ENCODE results near the gene VEZF1. TPM values are rescaled to one million over a fixed set of nuclear protein-coding genes. Genes with fewer than 3 reads are reported as not detected.

The VEZF1 gene
- total and polyA plus RNA-seq, 5 experiments from 2014 or later = 41.1 to 92.8 (median 48.9) TPM

DNA sequence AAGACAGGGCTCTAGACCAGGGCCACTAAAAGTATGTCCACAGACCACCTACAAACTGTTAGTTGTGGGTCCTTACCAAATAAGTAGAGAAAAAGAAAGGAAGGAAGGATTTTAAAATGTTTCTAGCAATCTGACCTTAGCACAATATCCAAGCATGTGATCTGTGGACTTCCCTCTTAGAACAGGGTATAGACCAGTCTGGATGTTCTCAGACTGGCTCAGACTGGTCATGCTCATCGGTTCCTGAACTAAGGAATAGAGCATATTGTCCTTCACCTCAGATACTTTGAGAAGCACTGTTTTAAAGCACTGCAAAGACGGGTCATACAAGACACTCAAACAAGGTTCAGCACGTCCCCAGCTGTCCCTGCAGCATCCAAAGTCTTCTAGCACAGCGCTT, 58.7 kb downstream of the VEZF1 start:
- no peak overlapping the region for H3K4me3 Mint-ChIP-seq
- H3K36me3 Mint-ChIP-seq = no peaks in the 10 kb centered on the region
- H3K27me3 Mint-ChIP-seq = peaks cover 2 to 27% (median 7%) of the 10 kb centered on the region in 5 donors
- H3K4me1 Mint-ChIP-seq = peaks cover 0 to 2% (median under 1%) of the 10 kb centered on the region in 4 donors
- ATAC-seq (no peak), DNase-seq (no peak)
- no peak overlapping the region for H3K27ac Mint-ChIP-seq
- no peaks in the 10 kb centered on the region for H3K9me3 Mint-ChIP-seq
- POLR2A ChIA-PET = no interaction called here

DNA sequence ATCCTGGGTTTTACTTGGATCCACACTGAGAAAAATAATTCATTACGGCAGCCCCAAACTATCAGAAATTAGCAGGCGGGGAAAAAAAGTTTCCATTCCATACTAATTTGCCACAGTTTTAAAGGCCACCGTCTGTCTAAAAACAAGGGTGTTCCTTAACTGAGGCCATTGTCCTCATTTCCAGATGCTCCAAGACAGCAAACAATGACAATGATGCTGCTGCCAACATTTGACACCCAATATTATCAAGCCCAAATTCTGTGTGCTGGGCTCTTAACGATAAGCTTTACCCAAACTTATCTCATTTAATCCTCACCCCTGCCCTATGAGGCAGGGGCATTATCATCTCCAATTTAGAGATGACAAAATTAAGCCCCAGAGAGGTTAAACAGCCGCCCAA, 59.1 kb downstream of the VEZF1 start:
- Mint-ChIP-seq H3K36me3 (no peaks in the 10 kb centered on the region), H3K27me3 (peaks cover 2 to 27% (median 7%) of the 10 kb centered on the region in 5 donors), H3K9me3 (no peaks in the 10 kb centered on the region), H3K27ac (no peak overlapping the region), H3K4me3 (no peak overlapping the region), H3K4me1 (peaks cover 0 to 3% (median under 1%) of the 10 kb centered on the region in 4 donors)
- POLR2A ChIA-PET = no interaction called here
- ATAC-seq (no peak), DNase-seq (no peak)

GRCh38 chr17:57927048-57927723, 60.9 kb downstream of the VEZF1 start:
- ATAC-seq (no peak), DNase-seq (no peak)
- Mint-ChIP-seq H3K4me1 (peaks cover 0 to 8% (median under 1%) of the 10 kb centered on the region in 4 donors), H3K4me3 (no peak overlapping the region), H3K36me3 (no peaks in the 10 kb centered on the region), H3K9me3 (no peaks in the 10 kb centered on the region), H3K27me3 (peaks cover 2 to 27% (median 7%) of the 10 kb centered on the region in 5 donors), H3K27ac (peak overlapping the region in 1 of 10 donors; percentile 48)
- POLR2A ChIA-PET = no interaction called here

GRCh38 chr17:57926723-57927047, 61.4 kb downstream of the VEZF1 start:
- POLR2A ChIA-PET = no interaction called here
- Mint-ChIP-seq H3K27me3 (peaks cover 2 to 27% (median 7%) of the 10 kb centered on the region in 5 donors), H3K4me3 (no peak overlapping the region), H3K9me3 (no peaks in the 10 kb centered on the region), H3K36me3 (no peaks in the 10 kb centered on the region), H3K4me1 (peaks cover 0 to 8% (median under 1%) of the 10 kb centered on the region in 4 donors), H3K27ac (no peak overlapping the region)
- DNase-seq (no peak), ATAC-seq (no peak)

DNA sequence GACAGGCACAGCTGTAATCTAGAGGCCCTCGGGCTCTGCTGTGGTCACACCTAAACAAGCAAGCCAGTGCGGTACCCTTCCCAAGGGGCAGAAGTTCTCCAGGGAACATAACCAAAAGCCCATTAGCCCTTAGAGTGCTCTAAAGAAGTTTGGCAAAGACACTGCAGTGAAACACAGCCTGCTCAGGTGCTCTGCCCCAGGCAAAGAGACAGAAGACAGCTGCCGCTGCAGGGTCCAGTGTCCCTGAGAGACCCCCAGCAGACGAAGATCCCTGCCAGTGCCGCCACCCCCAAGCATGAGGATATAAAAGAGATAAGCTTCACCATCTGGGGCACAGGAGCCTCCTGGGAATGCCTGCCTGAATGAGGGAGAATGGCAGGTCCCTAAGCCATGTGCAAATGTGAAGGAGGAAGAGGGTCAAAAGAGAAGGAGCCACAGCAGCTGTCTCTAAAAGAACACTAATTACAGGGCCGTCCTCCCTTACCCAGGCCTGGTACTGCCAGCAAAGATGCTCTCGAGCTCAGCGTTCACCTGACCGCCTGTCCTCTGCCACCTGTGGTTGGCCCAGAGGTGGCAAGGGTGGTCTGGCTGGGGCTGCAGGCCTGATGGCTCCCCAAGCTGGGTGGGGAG, 62.6 kb downstream of the VEZF1 start:
- H3K9me3 Mint-ChIP-seq = no peaks in the 10 kb centered on the region
- no peak overlapping the region for H3K4me3 Mint-ChIP-seq

GRCh38 chr17:57924677-57925076, 63.4 kb downstream of the VEZF1 start:
- H3K27me3 Mint-ChIP-seq = peaks cover 5 to 27% (median 7%) of the 10 kb centered on the region in 5 donors
- no peak overlapping the region for H3K4me3 Mint-ChIP-seq
- H3K36me3 Mint-ChIP-seq = no peaks in the 10 kb centered on the region
- no peaks in the 10 kb centered on the region for H3K9me3 Mint-ChIP-seq
- DNase-seq = no peak
- POLR2A ChIA-PET = no interaction called here
- no peak for ATAC-seq
- H3K27ac Mint-ChIP-seq = no peak overlapping the region
- H3K4me1 Mint-ChIP-seq = peaks cover 0 to 8% (median under 1%) of the 10 kb centered on the region in 4 donors

More for the DNA sequence above, 62.6 kb downstream of the VEZF1 start:
- H3K36me3 Mint-ChIP-seq = no peaks in the 10 kb centered on the region
- ATAC-seq (no peak), DNase-seq (no peak)
- H3K27me3 Mint-ChIP-seq = peaks cover 5 to 27% (median 7%) of the 10 kb centered on the region in 5 donors
- H3K4me1 Mint-ChIP-seq = peaks cover 0 to 8% (median under 1%) of the 10 kb centered on the region in 4 donors
- H3K27ac Mint-ChIP-seq = peak overlapping the region in 1 of 10 donors; percentile 65
- POLR2A ChIA-PET = interaction anchor here (0.6 kb wide), 2 partner anchors 21 to 315 kb away, joined by 3 to 4 read pairs; no protein-coding TSS in a partner anchor

Other genes with a start within 250 kb of the VEZF1 start
- gene CCDC182, start 243.0 kb downstream of the VEZF1 start, total RNA-seq = not detected
- not detected for gene CCDC182, start 243.0 kb downstream of the VEZF1 start, polyA plus RNA-seq
- gene MRPS23, start 138.2 kb downstream of the VEZF1 start, total RNA-seq = 10 to 100 TPM; 31.6 to 33.7 TPM
- 10 to 100 TPM; 41.1 to 42.8 (median 41.6) TPM for gene MRPS23, start 138.2 kb downstream of the VEZF1 start, polyA plus RNA-seq
- gene CUEDC1, start 32.8 kb downstream of the VEZF1 start, total RNA-seq = under 1 TPM in 1 of 2 experiments, not detected in 1; 0.55 TPM
- gene CUEDC1, start 32.8 kb downstream of the VEZF1 start, polyA plus RNA-seq = not detected
- 100 to 1,000 TPM; 213 to 256 TPM for gene SRSF1, start 19.0 kb upstream of the VEZF1 start, total RNA-seq
- 10 to 100 TPM; 43.5 to 51.6 (median 45.4) TPM for gene SRSF1, start 19.0 kb upstream of the VEZF1 start, polyA plus RNA-seq
- 10 to 100 TPM; 35.3 to 36.5 TPM for gene DYNLL2, start 95.2 kb upstream of the VEZF1 start, total RNA-seq
- gene DYNLL2, start 95.2 kb upstream of the VEZF1 start, polyA plus RNA-seq = 1 to 10 TPM; 1.1 to 1.3 (median 1.2) TPM
- 1 to 10 TPM; 2.6 to 2.9 TPM for gene OR4D1, start 160.1 kb upstream of the VEZF1 start, total RNA-seq
- gene OR4D1, start 160.1 kb upstream of the VEZF1 start, polyA plus RNA-seq = 1 to 10 TPM; 1.6 to 3.0 (median 2.9) TPM
- gene OR4D2, start 178.7 kb upstream of the VEZF1 start, total RNA-seq = not detected
- not detected for gene OR4D2, start 178.7 kb upstream of the VEZF1 start, polyA plus RNA-seq
- gene EPX, start 204.5 kb upstream of the VEZF1 start, total RNA-seq = not detected
- not detected for gene EPX, start 204.5 kb upstream of the VEZF1 start, polyA plus RNA-seq
- gene MKS1, start 231.0 kb upstream of the VEZF1 start, total RNA-seq = 10 to 100 TPM; 23.0 to 28.5 TPM
- 10 to 100 TPM; 10.5 to 14.2 (median 13.0) TPM for gene MKS1, start 231.0 kb upstream of the VEZF1 start, polyA plus RNA-seq